Skeletal muscle tissue (tissue), 4 donors: Measurements from ENCODE around the gene C14orf180. TPM values are rescaled to one million over a fixed set of nuclear protein-coding genes. Genes with fewer than 3 reads are reported as not detected.

ENCODE experiments used
- H3K27ac ChIP-seq: one replicate; pipeline ENCODE4 v1.7.0; 2013; ENCODE audit warnings: mild to moderate bottlenecking, low read depth, low read length, inconsistent platforms
- H3K27me3 ChIP-seq, 3 donors: one replicate each; pipeline ENCODE4 v1.7.0; 2013; ENCODE audit warnings: low read length in 3 of 3; ENCODE audit not compliant: control insufficient read depth in 3 of 3, insufficient read depth in 3 of 3
- H3K36me3 ChIP-seq, 3 donors: one replicate each; pipeline ENCODE4 v1.7.0; 2013; ENCODE audit warnings: low read length in 3 of 3; ENCODE audit not compliant: control insufficient read depth in 3 of 3, insufficient read depth in 3 of 3
- H3K4me1 ChIP-seq, 3 donors: one replicate each; pipeline ENCODE4 v1.7.0; 2013; ENCODE audit warnings: low read length in 3 of 3, mild to moderate bottlenecking in 3 of 3; ENCODE audit not compliant: control insufficient read depth in 3 of 3, insufficient read depth in 3 of 3
- H3K4me3 ChIP-seq, 3 donors: one replicate each; pipeline ENCODE4 v1.7.0; 2013; ENCODE audit warnings: low read length in 3 of 3
- H3K9ac ChIP-seq, 3 donors: one replicate each; pipeline ENCODE4 v1.7.0; 2013; ENCODE audit warnings: low read length in 3 of 3, mild to moderate bottlenecking in 3 of 3, moderate library complexity in 2 of 3, low read depth in 1 of 3
- H3K9me3 ChIP-seq, 3 donors: one replicate each; pipeline ENCODE4 v1.7.0; 2013; ENCODE audit warnings: low read length in 3 of 3; ENCODE audit not compliant: control insufficient read depth in 3 of 3
- total RNA-seq: library from RNA; depleted of rRNA; stranded (reverse); fragments of >200 nt; gene quantifications from one replicate; pipeline ENCODE4 v1.2.3, GENCODE V29; 2014
- donor health status: Osteomylitis.

C14orf180 gene
- total RNA-seq, 1 donor from 2014 or later, result 3.7 TPM

DNA sequence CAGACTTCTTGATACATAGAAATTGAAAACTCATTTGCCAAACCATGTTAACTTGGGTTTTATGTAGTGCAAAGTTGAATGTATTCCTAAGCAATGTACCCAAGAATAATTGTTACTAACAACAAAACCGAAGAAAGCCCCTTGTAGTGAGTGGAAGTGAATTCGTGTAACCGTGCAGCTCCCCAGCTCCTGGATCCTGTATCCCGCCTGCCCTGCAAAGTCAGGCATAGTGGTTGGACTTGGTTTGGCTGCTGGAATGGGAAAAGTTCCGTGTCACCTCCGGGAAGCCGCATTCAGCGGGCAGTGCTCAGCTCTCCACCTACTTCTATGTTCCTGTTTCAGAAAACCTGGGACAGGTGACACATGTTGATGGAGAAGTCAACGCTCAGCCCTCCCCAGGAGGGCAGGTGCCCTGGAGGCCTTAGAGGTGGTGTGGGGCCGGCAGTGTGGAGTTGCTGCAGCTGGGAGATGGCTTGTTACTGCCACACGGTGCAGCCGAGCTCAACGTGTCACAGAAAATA lies 29.2 kb upstream of the C14orf180 start:
- Histone ChIP-seq H3K4me1 (no peaks in the 10 kb centered on the region), H3K27me3 (peaks cover 52 to 77% (median 77%) of the 10 kb centered on the region in 3 donors), H3K4me3 (no peak overlapping the region), H3K9ac (no peak overlapping the region), H3K27ac (no peak overlapping the region), H3K9me3 (peaks cover 0 to 2% (median 0%) of the 10 kb centered on the region in 3 donors), H3K36me3 (no peaks in the 10 kb centered on the region)

DNA sequence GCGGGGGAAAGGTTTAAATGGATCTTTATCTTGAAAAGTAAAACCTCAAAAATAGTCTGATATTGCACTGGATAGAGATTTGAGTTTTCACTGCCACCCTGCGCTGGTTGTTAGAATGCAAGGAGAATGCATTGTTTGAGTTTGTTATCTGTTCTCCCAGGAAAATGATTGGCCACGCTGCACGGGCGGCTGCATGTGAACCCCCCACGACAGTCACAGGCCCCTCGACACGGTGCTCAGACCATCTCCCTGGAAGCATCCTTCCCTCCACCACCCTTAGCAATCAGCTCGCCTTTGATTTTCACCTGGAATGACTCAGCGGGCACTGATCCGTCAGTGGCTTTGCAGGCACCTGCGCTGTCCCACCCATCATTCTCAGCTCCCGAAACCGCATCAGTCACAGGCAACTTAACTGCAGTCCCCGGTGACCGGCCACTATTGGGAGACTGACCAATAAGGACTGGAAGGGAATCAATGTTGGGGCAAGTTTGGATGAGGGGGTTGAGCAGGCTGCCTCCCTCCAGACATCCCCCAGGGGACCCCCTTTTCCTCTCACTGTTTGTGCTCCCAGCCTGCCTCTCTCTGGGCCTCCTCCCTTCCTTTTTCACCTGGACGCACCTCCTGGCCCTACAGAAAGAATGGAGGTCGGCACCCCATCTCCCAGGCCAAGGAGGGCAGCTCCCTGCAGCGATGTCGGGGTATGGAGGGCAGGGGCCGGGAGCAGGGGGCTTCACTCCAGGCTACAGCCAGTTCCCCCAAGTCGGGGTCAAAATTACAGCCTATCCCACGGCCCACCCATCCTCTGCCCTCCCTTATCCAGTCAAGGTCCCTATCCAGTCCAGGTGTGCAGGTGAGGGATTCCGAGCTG lies 28.5 kb upstream of the C14orf180 start:
- H3K9me3 ChIP-seq, result peaks cover 0 to 2% (median 0%) of the 10 kb centered on the region in 3 donors
- H3K4me3 ChIP-seq, result no peak overlapping the region
- H3K27me3 ChIP-seq, result peaks cover 45 to 74% (median 70%) of the 10 kb centered on the region in 3 donors
- no peaks in the 10 kb centered on the region for H3K36me3 ChIP-seq
- H3K27ac ChIP-seq, result no peak overlapping the region
- no peaks in the 10 kb centered on the region for H3K4me1 ChIP-seq
- H3K9ac ChIP-seq, result no peak overlapping the region

DNA sequence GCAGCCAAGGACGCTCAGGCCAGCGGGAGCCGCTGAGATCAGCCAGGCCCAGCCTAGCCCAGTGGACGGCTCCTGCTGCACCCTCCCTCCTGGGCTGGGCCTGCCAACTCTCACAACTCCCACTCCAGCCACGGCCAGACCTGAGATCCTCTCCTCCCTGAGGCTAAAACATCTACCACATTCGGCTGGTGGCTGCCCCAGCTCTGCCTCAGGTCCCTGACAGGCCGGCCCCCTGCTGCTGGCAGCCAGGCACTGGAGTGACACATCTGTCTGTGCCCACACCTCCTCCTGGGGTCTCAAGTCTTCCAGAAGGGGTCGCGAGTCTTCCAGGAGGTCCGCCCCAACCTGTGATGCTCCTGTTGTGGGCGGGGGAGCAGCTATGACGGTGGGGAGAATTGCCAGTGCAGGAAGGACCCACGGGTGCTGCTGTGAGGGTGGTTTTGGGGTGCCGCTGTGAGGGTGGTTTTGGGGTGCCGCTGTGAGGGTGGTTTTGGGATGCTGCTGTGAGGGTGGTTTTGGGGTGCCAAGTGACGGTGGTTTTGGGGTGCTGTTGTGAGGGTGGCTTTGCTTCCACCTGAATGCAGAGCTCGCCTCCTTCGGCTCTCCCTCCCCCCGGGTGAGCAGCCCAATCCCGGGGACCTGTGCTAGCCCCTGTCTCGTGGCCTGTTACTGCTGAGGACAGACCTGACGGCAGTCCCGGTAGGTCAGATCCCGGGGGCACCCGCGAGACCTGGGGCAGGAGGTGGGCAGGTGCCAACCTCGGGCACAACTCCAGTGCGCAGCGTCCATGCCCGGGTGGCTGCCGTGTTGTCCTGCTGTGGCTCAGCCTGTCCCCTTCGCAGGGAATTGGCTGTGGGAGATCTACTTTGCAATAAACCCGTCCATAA lies 27.5 kb upstream of the C14orf180 start:
- Histone ChIP-seq H3K27me3 (peaks cover 38 to 66% (median 62%) of the 10 kb centered on the region in 3 donors), H3K9me3 (peaks cover 0 to 2% (median 0%) of the 10 kb centered on the region in 3 donors), H3K4me3 (no peak overlapping the region), H3K27ac (no peak overlapping the region), H3K4me1 (no peaks in the 10 kb centered on the region), H3K36me3 (no peaks in the 10 kb centered on the region), H3K9ac (no peak overlapping the region)

DNA sequence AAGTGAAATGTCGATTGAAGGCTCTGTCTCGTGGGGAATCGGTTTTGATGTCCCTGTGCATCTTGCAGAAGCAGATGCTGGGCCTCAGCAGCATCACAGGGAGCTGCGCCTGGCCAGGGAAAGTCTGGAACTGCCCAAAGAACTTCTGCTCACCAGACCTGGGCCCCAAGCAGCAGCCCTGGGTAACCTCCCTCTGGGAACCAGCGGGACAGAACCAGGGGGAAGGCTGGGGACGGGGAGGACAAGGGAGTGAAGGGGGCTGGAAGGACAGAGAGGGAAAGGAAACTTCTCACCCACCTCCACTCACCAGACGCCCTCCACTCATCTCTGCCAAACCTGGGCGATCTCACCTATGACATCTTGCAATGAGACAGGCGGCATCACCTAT lies 26.8 kb upstream of the C14orf180 start:
- peaks cover 33 to 64% (median 62%) of the 10 kb centered on the region in 3 donors for H3K27me3 ChIP-seq

DNA sequence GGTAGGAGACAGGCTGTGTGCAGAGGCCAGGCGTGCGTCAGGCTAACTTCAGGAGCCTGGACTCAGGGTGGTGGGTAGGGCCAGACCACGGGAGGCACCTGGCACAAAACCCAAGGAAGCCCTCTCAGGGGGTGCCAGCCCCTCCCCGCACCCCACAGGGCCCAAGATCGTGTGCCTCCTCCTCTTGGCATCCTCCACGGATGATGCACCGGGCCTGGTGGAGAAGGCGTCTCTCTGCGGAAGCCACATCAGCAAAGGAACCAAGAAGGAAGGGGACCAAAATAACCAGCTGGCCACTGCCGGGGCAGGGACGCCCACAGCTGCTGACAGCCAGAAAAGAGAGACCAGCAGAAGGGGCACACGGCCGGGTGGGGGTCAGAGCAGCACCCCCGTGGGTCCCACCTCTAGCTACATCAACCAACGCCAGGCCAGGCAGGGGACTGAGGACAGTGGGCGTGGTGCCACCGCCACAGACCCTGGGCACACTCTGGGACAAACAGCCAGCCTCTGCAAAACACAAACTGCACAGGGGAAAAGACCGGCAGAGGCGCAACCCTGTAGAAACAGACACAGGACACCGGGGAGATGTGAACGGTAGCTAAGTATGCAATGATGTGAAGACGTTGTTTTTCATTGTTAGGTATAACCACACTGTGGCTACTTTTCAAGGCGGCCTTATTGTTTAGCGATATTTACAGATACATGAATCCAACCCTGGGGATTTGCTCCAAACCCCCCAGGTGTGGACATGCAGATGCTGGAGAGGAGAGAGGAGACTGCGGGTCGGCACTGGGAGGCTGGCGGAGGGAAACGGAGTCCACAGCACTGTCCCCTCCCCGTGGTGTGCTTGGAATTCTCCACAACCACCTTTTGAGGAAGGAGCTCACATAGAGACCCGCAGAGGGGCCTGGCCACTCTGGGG lies 26.1 kb upstream of the C14orf180 start:
- H3K36me3 ChIP-seq, result no peaks in the 10 kb centered on the region
- no peaks in the 10 kb centered on the region for H3K4me1 ChIP-seq
- H3K4me3 ChIP-seq, result no peak overlapping the region
- peaks cover 0 to 2% (median 0%) of the 10 kb centered on the region in 3 donors for H3K9me3 ChIP-seq
- H3K27me3 ChIP-seq, result peaks cover 32 to 65% (median 59%) of the 10 kb centered on the region in 3 donors
- no peak overlapping the region for H3K9ac ChIP-seq
- no peak overlapping the region for H3K27ac ChIP-seq

More for the DNA sequence above, 26.8 kb upstream of the C14orf180 start:
- H3K27ac ChIP-seq, result no peak overlapping the region
- no peaks in the 10 kb centered on the region for H3K4me1 ChIP-seq
- H3K9ac ChIP-seq, result no peak overlapping the region
- H3K9me3 ChIP-seq, result peaks cover 0 to 2% (median 0%) of the 10 kb centered on the region in 3 donors
- no peaks in the 10 kb centered on the region for H3K36me3 ChIP-seq
- H3K4me3 ChIP-seq, result no peak overlapping the region

DNA sequence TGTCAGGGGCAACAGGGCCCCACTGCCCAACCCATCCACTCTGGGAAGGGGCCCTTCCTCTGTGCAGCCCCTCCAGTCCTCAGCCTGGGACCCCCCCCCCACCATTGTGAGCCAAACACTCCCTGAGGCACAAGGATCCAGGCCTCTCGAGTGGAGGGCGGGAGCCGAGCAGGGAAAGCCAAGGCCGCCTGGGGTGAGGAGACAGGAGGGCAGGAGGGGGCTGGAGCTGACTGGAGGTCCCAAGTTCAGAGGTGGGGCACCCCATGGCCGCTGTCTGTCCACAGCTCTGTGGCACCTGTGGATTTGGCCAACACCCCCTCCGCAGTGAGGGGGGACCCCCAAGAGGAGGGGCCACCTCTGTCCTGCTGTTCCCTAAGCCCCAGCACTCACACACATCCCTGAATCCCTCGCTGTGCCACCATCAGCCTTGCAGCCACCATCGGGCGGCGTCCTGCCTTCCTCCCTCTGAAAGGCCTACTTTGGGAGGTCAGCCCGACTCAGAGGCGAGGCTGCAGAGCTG lies 25.4 kb upstream of the C14orf180 start:
- H3K27ac ChIP-seq, result no peak overlapping the region
- H3K27me3 ChIP-seq, result peaks cover 32 to 62% (median 56%) of the 10 kb centered on the region in 3 donors
- H3K9ac ChIP-seq, result no peak overlapping the region
- H3K9me3 ChIP-seq, result peaks cover 0 to 2% (median 0%) of the 10 kb centered on the region in 3 donors
- H3K4me3 ChIP-seq, result no peak overlapping the region
- H3K36me3 ChIP-seq, result no peaks in the 10 kb centered on the region
- no peaks in the 10 kb centered on the region for H3K4me1 ChIP-seq

DNA sequence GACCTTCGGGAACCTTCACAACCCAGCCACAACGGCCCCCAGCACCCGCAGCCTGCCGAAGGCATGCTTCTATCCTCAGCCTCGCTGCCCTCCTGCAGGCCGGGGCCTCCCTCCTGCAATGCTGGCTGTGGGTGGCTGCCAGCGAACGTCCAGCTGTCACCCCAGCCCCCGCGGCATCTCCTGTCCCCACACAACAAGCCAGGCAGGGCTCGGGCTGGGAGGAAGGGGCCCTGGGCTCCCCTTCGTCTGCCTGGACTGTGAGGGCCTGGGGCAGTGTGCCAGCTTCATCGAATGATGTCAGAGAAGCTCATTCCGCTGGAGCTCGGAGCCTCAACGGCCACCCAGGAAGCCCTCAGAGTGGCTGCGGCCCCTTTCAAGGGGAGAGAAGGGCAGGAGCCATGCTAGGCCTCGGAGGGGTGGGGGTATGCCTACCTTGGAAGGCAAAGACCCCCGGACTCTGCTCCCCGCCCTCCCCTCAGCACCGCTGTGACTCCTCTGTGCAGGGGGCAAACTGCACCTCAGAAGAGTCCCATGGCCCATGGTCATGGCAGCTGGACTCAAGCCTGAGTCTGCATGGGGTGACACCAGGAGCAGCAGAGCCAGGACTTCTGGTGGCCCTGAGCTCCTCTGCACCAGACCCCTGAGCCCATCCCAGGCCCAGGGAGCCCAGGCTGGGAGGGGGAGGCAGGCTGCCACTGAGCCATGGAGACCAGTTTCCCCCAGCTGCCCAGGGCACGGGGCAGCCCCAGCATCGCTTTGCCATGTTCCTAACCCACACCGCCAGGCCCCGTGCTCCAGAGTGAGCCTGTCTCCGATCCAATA lies 24.7 kb upstream of the C14orf180 start:
- H3K9me3 ChIP-seq, result peaks cover 0 to 2% (median 0%) of the 10 kb centered on the region in 3 donors
- H3K4me3 ChIP-seq, result no peak overlapping the region
- no peaks in the 10 kb centered on the region for H3K4me1 ChIP-seq
- H3K9ac ChIP-seq, result no peak overlapping the region
- no peaks in the 10 kb centered on the region for H3K36me3 ChIP-seq
- H3K27me3 ChIP-seq, result peaks cover 27 to 58% (median 54%) of the 10 kb centered on the region in 3 donors
- no peak overlapping the region for H3K27ac ChIP-seq

DNA sequence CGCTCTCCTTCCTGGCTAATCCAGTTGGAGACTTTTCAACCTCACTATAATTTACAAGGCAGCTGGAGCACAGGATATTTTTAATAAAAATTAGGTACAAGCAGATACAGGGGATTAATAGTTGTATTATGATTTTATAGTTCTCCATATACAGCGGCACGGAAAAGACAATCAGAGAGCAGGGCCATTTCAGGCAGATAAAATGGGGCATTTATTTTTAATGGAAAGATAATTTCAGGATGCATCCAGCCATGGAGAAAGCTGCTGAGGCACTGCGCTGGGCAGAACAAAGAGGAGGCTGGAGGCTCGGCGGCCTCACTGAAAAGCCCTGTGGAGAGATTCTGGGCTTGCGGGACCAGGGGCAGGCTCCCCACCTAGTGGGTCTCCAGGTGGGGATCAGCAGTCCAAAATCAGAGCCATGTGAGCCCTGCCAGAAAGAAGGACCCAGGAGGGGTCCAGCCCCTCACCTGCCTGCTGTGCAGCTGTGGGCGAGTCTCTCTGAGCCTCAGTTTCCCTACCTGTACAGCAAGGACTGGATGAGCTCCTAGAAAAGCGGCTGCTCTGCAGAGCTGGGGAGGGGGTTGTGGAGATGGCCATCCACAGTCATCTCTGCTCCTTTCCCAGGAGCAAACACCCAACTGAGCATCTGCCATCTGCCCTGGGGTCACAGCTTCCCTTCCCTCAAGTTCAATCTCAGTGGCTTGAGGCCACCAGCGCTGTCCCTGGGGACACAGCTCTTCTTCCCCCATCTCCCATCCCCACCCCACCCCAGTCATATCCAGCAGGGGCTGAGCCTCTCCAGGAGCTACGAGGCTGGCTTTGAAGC lies 23.9 kb upstream of the C14orf180 start:
- Histone ChIP-seq H3K9me3 (no peaks in the 10 kb centered on the region), H3K4me3 (no peak overlapping the region), H3K36me3 (no peaks in the 10 kb centered on the region), H3K27ac (no peak overlapping the region), H3K27me3 (peaks cover 19 to 59% (median 51%) of the 10 kb centered on the region in 3 donors), H3K9ac (no peak overlapping the region), H3K4me1 (no peaks in the 10 kb centered on the region)
